Vagina (tissue), 2 donors: ENCODE measurements around the gene TCF4. TPM values are rescaled to one million over a fixed set of nuclear protein-coding genes. Genes with fewer than 3 reads are reported as not detected.
A peak's percentile ranks its signal among the peaks of the same experiment; 100 is the strongest.

Source experiments
- DNase-seq, 2 donors: peaks; one replicate each; pipeline ENCODE4 v3.0.0-alpha.2; 2017; ENCODE audit errors: extremely low spot score in 2 of 2
- H3K27ac ChIP-seq: fragments of 200-600 bp; sonication (generic); one replicate; pipeline ENCODE4 v1.5.1; 2019
- H3K27me3 ChIP-seq: fragments of 200-600 bp; sonication (generic); one replicate; pipeline ENCODE4 v1.5.1; 2019
- H3K36me3 ChIP-seq, 2 donors: fragments of 200-600 bp; sonication (generic); one replicate each; pipeline ENCODE4 v1.5.1; 2017 to 2019
- H3K4me1 ChIP-seq: fragments of 200-600 bp; sonication (generic); one replicate; pipeline ENCODE4 v1.5.1; 2019
- H3K4me3 ChIP-seq, 2 donors: fragments of 200-600 bp; sonication (generic); 1 replicate in 1 of 2; 2 replicates in 1 of 2; pipeline ENCODE4 v1.5.1; 2016 to 2019
- H3K9me3 ChIP-seq: fragments of 200-600 bp; sonication (generic); one replicate; pipeline ENCODE4 v1.5.1; 2019
- CTCF ChIP-seq, 3 experiments: fragments of 450-650 bp in 2 of 3; fragments of 200-600 bp in 1 of 3; sonication (generic) in 1 of 3; IDR thresholded peaks; one replicate each; pipeline ENCODE4 v1.5.1; 2017 to 2019; ENCODE audit warnings: antibody characterized with exemption in 3 of 3, mild to moderate bottlenecking in 2 of 3, moderate library complexity in 2 of 3
- POLR2A ChIP-seq, 2 donors: fragments of 450-650 bp; IDR thresholded peaks; one replicate each; pipeline ENCODE4 v1.6.1; 2017; ENCODE audit warnings: antibody characterized with exemption in 2 of 2, mild to moderate bottlenecking in 2 of 2, moderate library complexity in 2 of 2
- POLR2AphosphoS5 ChIP-seq, 2 donors: sonication (generic); formaldehyde crosslinking; IDR thresholded peaks; one replicate each; pipeline ENCODE4 v1.9.0; 2017; ENCODE audit warnings: antibody characterized with exemption in 2 of 2, mild to moderate bottlenecking in 2 of 2, low read depth in 1 of 2; ENCODE audit not compliant: insufficient read depth in 1 of 2
- intact Hi-C: fragments of 100-400 bp; cut with DNase I; formaldehyde crosslinking; loops from one replicate; pipeline ENCODE4 v1.15.1; 2023
- total RNA-seq: library from RNA; depleted of rRNA; stranded (reverse); fragments of >200 nt; gene quantifications from one replicate; pipeline ENCODE4 v1.2.3, GENCODE V29; 2016

The TCF4 gene
- total RNA-seq, 1 donor from 2014 or later, result 105 TPM

- intact Hi-C loops, result loop anchor here (5.0 kb wide), 1 partner anchor 82 kb away; no protein-coding TSS in a partner anchor
- Histone ChIP-seq H3K27ac (peak overlapping the region; percentile 85), H3K36me3 (no peaks in the 10 kb centered on the region), H3K9me3 (no peaks in the 10 kb centered on the region), H3K4me1 (peaks cover 60% of the 10 kb centered on the region), H3K4me3 (no peak overlapping the region), H3K27me3 (no peaks in the 10 kb centered on the region)
- no peak for TF ChIP-seq CTCF (IDR thresholded peaks at IDR 0.05)
- no peak for TF ChIP-seq POLR2AphosphoS5 (IDR thresholded peaks at IDR 0.05; ENCODE audit: insufficient read depth in 1 of 2, low read depth in 1 of 2)
- no peak for TF ChIP-seq POLR2A (IDR thresholded peaks at IDR 0.05)
- no peak for DNase-seq
These were observed 183.7 kb downstream of the TCF4 start for GRCh38 chr18:55404136-55404830.

- no peaks in the 10 kb centered on the region for H3K36me3 ChIP-seq
- TF ChIP-seq POLR2A (IDR thresholded peaks at IDR 0.05), result no peak
- no peaks in the 10 kb centered on the region for H3K9me3 ChIP-seq
- peak overlapping the region; percentile 28 to 33 for H3K4me3 ChIP-seq
- H3K4me1 ChIP-seq, result peaks cover 63% of the 10 kb centered on the region
- H3K27ac ChIP-seq, result peak overlapping the region; percentile 85
- H3K27me3 ChIP-seq, result no peaks in the 10 kb centered on the region
- intact Hi-C loops, result loop anchor here (5.0 kb wide), 1 partner anchor 81 kb away; no protein-coding TSS in a partner anchor
- no peak for DNase-seq
These were observed 184.5 kb downstream of the TCF4 start for GRCh38 chr18:55403421-55403949.

GRCh38 chr18:55402731-55403405, 185.1 kb downstream of the TCF4 start:
- no peaks in the 10 kb centered on the region for H3K36me3 ChIP-seq
- intact Hi-C loops, result loop anchor here (5.0 kb wide), 1 partner anchor 81 kb away; no protein-coding TSS in a partner anchor

GRCh38 chr18:55401638-55402191, 186.3 kb downstream of the TCF4 start:
- no peak for TF ChIP-seq POLR2AphosphoS5 (IDR thresholded peaks at IDR 0.05; ENCODE audit: insufficient read depth in 1 of 2, low read depth in 1 of 2)
- no peak for TF ChIP-seq POLR2A (IDR thresholded peaks at IDR 0.05)
- no peak for TF ChIP-seq CTCF (IDR thresholded peaks at IDR 0.05)
- intact Hi-C loops, result loop anchor here (5.0 kb wide), 1 partner anchor 79 kb away; no protein-coding TSS in a partner anchor
- Histone ChIP-seq H3K36me3 (no peaks in the 10 kb centered on the region), H3K4me1 (peaks cover 72% of the 10 kb centered on the region), H3K4me3 (peak overlapping the region; percentile 28 to 33), H3K9me3 (no peaks in the 10 kb centered on the region), H3K27ac (peak overlapping the region; percentile 85), H3K27me3 (no peaks in the 10 kb centered on the region)
- no peak for DNase-seq

More at GRCh38 chr18:55402731-55403405, 185.1 kb downstream of the TCF4 start:
- peak overlapping the region; percentile 85 for H3K27ac ChIP-seq
- TF ChIP-seq POLR2AphosphoS5 (IDR thresholded peaks at IDR 0.05; ENCODE audit: insufficient read depth in 1 of 2, low read depth in 1 of 2), result peak in 1 of 2 donors; percentile 11
- TF ChIP-seq CTCF (IDR thresholded peaks at IDR 0.05), result no peak
- no peaks in the 10 kb centered on the region for H3K27me3 ChIP-seq
- H3K9me3 ChIP-seq, result no peaks in the 10 kb centered on the region
- H3K4me3 ChIP-seq, result peak overlapping the region; percentile 28 to 33
- H3K4me1 ChIP-seq, result peaks cover 69% of the 10 kb centered on the region
- no peak for DNase-seq
